Measurements from ENCODE around the gene OR2A2. TPM values are rescaled to one million over a fixed set of nuclear protein-coding genes. Genes with fewer than 3 reads are reported as not detected.

OR2A2 gene, protein sequence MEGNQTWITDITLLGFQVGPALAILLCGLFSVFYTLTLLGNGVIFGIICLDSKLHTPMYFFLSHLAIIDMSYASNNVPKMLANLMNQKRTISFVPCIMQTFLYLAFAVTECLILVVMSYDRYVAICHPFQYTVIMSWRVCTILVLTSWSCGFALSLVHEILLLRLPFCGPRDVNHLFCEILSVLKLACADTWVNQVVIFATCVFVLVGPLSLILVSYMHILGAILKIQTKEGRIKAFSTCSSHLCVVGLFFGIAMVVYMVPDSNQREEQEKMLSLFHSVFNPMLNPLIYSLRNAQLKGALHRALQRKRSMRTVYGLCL
- total RNA-seq: not detected in 2 replicates

GRCh38 chr7:144109283-144109682 is at the start of gene OR2A2:
TSS of gene OR2A2 (plus strand) at chr7:144109583. CDS start at chr7:144109583, 0 bp downstream.

DNA sequence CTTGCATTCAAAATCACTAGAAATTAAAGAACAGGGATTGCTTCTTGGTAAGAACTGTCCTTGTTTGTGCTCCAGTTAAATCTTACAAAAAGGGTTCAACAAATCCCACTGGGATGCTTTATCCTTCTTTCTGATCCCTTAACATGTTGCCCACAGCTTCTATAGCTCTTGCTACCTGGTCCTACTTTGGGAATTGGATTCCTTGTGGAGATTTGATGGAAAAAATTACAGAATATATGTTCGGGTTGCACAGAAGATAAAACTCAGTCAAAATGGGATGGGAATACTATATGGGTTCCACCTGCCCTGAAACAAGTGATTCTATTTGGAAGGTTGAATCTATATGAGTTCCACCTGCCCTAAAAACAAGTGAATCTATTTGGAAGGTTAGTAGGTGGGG is 39.9 kb upstream of the OR2A2 start, which contains the start of gene OR2A25:
Gene OR2A25, plus strand, starts transcription at position 301 of the 400 bp plus-strand sequence. CDS start 4,409 bp downstream, outside the sequence.

DNA sequence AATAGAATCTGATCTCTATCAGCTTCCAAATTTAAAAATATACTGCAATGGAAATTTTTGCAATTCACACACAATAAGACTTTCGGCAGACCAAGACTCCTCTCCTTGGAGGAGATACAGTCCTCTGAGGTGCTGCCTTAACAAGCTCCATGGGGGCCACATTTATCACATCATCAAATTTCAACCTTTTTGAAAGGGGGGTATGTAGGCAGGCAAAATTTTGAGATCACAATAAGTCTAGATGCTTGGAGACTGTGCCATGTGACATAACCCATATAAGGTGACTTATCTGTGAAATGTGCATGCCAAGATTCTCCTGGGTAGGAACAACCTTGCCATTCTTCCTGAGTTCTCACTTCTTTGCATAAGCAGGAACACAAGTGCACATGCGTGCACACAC is 23.4 kb upstream of the OR2A2 start, which contains the start of gene OR2A12:
Gene OR2A12, plus strand, starts transcription at position 301 of the 400 bp plus-strand sequence. CDS start 8,830 bp downstream, outside the sequence.

GRCh38 chr7:144122876-144123275 is 13.5 kb downstream of the OR2A2 start, which contains the start of gene OR2A14:
TSS of gene OR2A14 (plus strand) at chr7:144123176. CDS start at chr7:144129113, 5,937 bp downstream.

Other genes starting within 250 kb of the OR2A2 start
- 36.8 and 45.7 TPM in 2 replicates for gene TCAF1, start 207.4 kb upstream of the OR2A2 start, total RNA-seq
- gene OR2F2, start 174.3 kb upstream of the OR2A2 start, total RNA-seq: not detected in 2 replicates
- gene OR2F1, start 154.7 kb upstream of the OR2A2 start, total RNA-seq: not detected in 2 replicates
- gene OR6B1, start 109.3 kb upstream of the OR2A2 start, total RNA-seq: not detected in 2 replicates
- gene OR2A5, start 60.6 kb upstream of the OR2A2 start, total RNA-seq: not detected in 2 replicates
- gene OR2A25, start 39.8 kb upstream of the OR2A2 start, total RNA-seq: not detected in 2 replicates
- not detected in 2 replicates for gene OR2A12, start 23.3 kb upstream of the OR2A2 start, total RNA-seq
- not detected in 2 replicates for gene OR2A14, start 13.6 kb downstream of the OR2A2 start, total RNA-seq
- 0.09 and 0.32 TPM in 2 replicates for gene CTAGE4, start 73.9 kb downstream of the OR2A2 start, total RNA-seq
- 2.5 and 2.7 TPM in 2 replicates for gene ARHGEF35, start 86.2 kb downstream of the OR2A2 start, total RNA-seq
- under 0.01 TPM in 1 of 2 replicates, not detected in the other for gene OR2A42, start 130.0 kb downstream of the OR2A2 start, total RNA-seq
- 0.09 TPM in 1 of 2 replicates, not detected in the other for gene OR2A7, start 155.2 kb downstream of the OR2A2 start, total RNA-seq
- 0.16 and 0.60 TPM in 2 replicates for gene CTAGE8, start 159.7 kb downstream of the OR2A2 start, total RNA-seq
- gene OR2A1, start 202.8 kb downstream of the OR2A2 start, total RNA-seq: 0.09 TPM in 1 of 2 replicates, not detected in the other
- gene ARHGEF5, start 245.8 kb downstream of the OR2A2 start, total RNA-seq: 0.63 and 1.4 TPM in 2 replicates

Measured in bronchial smooth muscle cell (primary cell).